Fibroblast of the aortic adventitia (primary cell): ENCODE results near the gene MYMK. TPM values are rescaled to one million over a fixed set of nuclear protein-coding genes. Genes with fewer than 3 reads are reported as not detected.

Experiments
- DNase-seq: peaks from one replicate; pipeline ENCODE4 v3.0.0-alpha.2; 2010; ENCODE audit warnings: low read depth
- H3K4me3 ChIP-seq: 2 replicates; pipeline ENCODE4 v1.5.1; 2011; ENCODE audit warnings: low read depth, mild to moderate bottlenecking, control low read depth, low read length, moderate library complexity
- CTCF ChIP-seq: IDR thresholded peaks from 2 replicates; pipeline ENCODE4 v1.5.1; 2011; ENCODE audit warnings: mild to moderate bottlenecking, low read length, control low read depth, inconsistent platforms; ENCODE audit not compliant: insufficient read depth
- total RNA-seq: library from RNA; depleted of rRNA; stranded (reverse); fragments of >200 nt; gene quantifications from 2 replicates; pipeline ENCODE4 v1.2.3, GENCODE V29; 2012; ENCODE audit warnings: low replicate concordance

Gene MYMK
- total RNA-seq, 1 donor: not detected

- TF ChIP-seq CTCF: no peak
- no peak for DNase-seq
- H3K4me3 ChIP-seq: no peak overlapping the region
Observed at GRCh38 chr9:133515240-133515610, 9.5 kb downstream of the MYMK start.

- no peak overlapping the region for H3K4me3 ChIP-seq
- no peak for TF ChIP-seq CTCF
- peak; percentile 49 for DNase-seq
Observed at GRCh38 chr9:133514460-133515239, 10.1 kb downstream of the MYMK start.

GRCh38 chr9:133513214-133514100 lies 11.3 kb downstream of the MYMK start:
- DNase-seq: peak; percentile 30
- no peak for TF ChIP-seq CTCF
- H3K4me3 ChIP-seq: no peak overlapping the region

GRCh38 chr9:133512253-133513213 lies 12.2 kb downstream of the MYMK start:
- TF ChIP-seq CTCF: no peak
- no peak overlapping the region for H3K4me3 ChIP-seq
- no peak for DNase-seq

- TF ChIP-seq CTCF: no peak
- no peak for DNase-seq
- H3K4me3 ChIP-seq: no peak overlapping the region
Observed at GRCh38 chr9:133511607-133512006, 13.2 kb downstream of the MYMK start.

GRCh38 chr9:133510926-133511505 lies 13.7 kb downstream of the MYMK start:
- DNase-seq: no peak
- no peak overlapping the region for H3K4me3 ChIP-seq
- TF ChIP-seq CTCF: no peak
